Fibroblast of mammary gland (primary cell): ENCODE results near the gene GHR.

ENCODE experiments used
- DNase-seq: peaks from one replicate; pipeline ENCODE4 v3.0.0-alpha.2; 2010; ENCODE audit warnings: low read depth
- H3K4me3 ChIP-seq: 2 replicates; pipeline ENCODE4 v1.5.1; 2011; ENCODE audit warnings: low read depth, mild to moderate bottlenecking, low read length, moderate library complexity; ENCODE audit not compliant: control insufficient read depth
- TF ChIP-seq, protein P1 (sequence below): conservative IDR thresholded peaks from 2 replicates; pipeline ENCODE4 v1.5.1; 2011; ENCODE audit warnings: low read depth, low read length, inconsistent platforms; ENCODE audit not compliant: control insufficient read depth, insufficient read depth

The GHR gene

GRCh38 chr5:42547894-42548293 is 124.7 kb downstream of the GHR start:
- no peak overlapping the region for H3K4me3 ChIP-seq
- TF ChIP-seq, protein P1, sequence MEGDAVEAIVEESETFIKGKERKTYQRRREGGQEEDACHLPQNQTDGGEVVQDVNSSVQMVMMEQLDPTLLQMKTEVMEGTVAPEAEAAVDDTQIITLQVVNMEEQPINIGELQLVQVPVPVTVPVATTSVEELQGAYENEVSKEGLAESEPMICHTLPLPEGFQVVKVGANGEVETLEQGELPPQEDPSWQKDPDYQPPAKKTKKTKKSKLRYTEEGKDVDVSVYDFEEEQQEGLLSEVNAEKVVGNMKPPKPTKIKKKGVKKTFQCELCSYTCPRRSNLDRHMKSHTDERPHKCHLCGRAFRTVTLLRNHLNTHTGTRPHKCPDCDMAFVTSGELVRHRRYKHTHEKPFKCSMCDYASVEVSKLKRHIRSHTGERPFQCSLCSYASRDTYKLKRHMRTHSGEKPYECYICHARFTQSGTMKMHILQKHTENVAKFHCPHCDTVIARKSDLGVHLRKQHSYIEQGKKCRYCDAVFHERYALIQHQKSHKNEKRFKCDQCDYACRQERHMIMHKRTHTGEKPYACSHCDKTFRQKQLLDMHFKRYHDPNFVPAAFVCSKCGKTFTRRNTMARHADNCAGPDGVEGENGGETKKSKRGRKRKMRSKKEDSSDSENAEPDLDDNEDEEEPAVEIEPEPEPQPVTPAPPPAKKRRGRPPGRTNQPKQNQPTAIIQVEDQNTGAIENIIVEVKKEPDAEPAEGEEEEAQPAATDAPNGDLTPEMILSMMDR: no peak
- DNase-seq: no peak

DNA sequence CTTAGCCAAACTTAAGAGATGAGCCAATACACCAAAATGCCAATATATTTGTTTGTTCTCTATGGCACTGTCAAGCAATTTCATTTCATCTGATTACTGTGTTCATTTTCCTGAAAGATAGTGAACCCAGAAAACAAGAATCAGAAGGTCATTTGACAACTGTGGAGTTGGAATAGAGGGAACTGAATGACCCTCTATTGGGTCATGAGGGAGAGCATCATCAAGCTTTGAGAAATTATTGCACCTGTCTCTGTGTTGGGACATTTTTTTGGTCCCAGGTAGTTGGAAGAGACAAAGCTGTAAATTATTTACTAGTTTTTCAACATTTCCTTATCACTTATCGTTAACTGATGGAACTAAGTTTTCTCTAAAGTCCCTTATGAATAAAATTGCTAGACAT is 129.4 kb downstream of the GHR start:
- H3K4me3 ChIP-seq: no peak overlapping the region
- DNase-seq: no peak
- TF ChIP-seq, protein P1: no peak

DNA sequence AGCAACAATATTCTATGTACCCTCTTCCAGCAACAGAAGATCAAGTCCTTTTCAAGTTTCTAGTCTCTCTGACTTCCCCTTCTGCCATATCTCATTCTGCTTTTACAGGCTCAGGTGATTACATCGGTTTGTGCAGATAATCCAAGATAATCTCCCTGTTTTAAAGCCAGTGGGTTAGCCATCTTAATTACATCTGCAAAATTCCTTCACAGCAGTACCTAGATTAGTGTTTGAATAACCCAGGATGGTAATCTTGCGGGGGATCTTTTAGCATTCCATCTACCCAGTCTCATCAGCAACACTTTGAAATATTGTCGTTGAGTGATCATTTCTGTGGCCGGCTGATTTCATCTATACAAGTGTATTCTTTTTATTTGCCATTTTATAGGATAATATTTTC is 130.2 kb downstream of the GHR start:
- no peak for DNase-seq
- H3K4me3 ChIP-seq: no peak overlapping the region
- TF ChIP-seq, protein P1: no peak

GRCh38 chr5:42555010-42555409 is 131.8 kb downstream of the GHR start:
- H3K4me3 ChIP-seq: no peak overlapping the region
- TF ChIP-seq, protein P1: no peak
- no peak for DNase-seq

GRCh38 chr5:42555797-42556196 is 132.6 kb downstream of the GHR start:
- H3K4me3 ChIP-seq: no peak overlapping the region
- no peak for DNase-seq
- TF ChIP-seq, protein P1: no peak

DNA sequence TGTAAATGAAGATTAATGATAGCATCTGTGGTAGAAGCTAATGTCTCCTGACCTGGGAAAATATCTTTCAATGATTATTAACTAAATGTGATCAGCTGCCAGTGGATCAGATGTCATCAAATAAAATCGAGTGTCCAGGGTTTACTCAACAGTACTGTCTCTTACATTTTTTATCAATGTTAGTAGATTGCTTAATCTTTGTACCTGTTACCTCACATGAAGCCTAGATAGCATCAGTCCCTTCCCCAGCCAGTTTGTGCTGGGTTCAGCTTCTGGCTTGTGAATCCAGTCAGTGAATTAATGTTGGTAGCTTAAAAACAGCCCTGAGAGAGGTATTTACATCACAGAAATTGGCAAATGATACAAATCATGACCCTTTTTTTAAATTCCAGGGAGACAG is 134.4 kb downstream of the GHR start:
- no peak overlapping the region for H3K4me3 ChIP-seq
- TF ChIP-seq, protein P1: no peak
- DNase-seq: no peak

DNA sequence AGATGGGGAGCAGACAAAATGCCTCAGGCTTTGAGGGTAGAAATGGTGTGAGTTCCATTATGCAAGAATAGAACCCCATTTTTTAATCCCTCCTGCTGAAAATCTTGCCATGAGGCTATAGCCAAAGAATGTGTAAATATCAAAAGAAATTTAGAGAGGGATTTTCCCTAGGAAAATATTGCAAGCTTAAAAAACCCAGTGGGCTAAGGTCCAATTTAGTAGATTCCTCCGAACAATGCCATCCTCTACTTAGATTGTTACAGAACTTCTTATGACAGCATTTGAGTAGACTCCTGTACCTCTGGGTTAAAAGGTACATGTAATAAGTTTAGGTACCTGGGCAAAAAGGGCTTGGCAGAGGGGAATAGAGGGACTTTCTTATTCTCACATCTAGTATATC is 138.4 kb downstream of the GHR start:
- no peak overlapping the region for H3K4me3 ChIP-seq
- TF ChIP-seq, protein P1: no peak
- no peak for DNase-seq
